HepG2 (cell line): ENCODE measurements around the gene GBE1. TPM values are rescaled to one million over a fixed set of nuclear protein-coding genes. Genes with fewer than 3 reads are reported as not detected.

Experiments used
- ATAC-seq: fragments of 200-7000 bp; cut with Tn5 transposase; 3 replicates; pipeline ENCODE4 v1.9.1; 2020; ENCODE audit warnings: mild to moderate bottlenecking, moderate library complexity
- BruUV-seq: library from RNA; stranded (reverse); fragments of 400-500 nt; replicated peaks from 2 replicates; lab custom pipeline; 2021; lab: Mats Ljungman, UMichigan
- CTCF ChIA-PET: fragments of 300-600 bp; formaldehyde crosslinking; extraction: SDS; loops from one replicate; lab custom pipeline; 2021; ENCODE audit warnings: low total read pairs, inconsistent platforms, low intra/inter-chr PET ratio; lab: Yijun Ruan, JAX
- POLR2A ChIA-PET: fragments of 350-600 bp; sonication (Branson Sonifier 250); formaldehyde crosslinking; loops from one replicate; lab custom pipeline; 2020; ENCODE audit warnings: antibody characterized with exemption, inconsistent platforms; lab: Yijun Ruan, JAX
- DNase-seq: peaks from one replicate; pipeline ENCODE4 v3.0.0-alpha.2; 2015; ENCODE audit warnings: low spot score
- FAIRE-seq: peaks from 3 replicates; lab custom pipeline; 2011; peaks lifted over from hg19 to GRCh38; lab: Jason Lieb, UNC
- H2AFZ ChIP-seq: one replicate; pipeline ENCODE4 v1.6.1; 2011; ENCODE audit warnings: low read length, inconsistent platforms
- H3K27ac ChIP-seq: fragments of 300-600 bp; 3 replicates; pipeline ENCODE4 v1.8.0; 2011; ENCODE audit warnings: mixed run types, mild to moderate bottlenecking, mixed read lengths, low read length, inconsistent platforms; ENCODE audit not compliant: insufficient read depth; ENCODE audit errors: extremely low read length
- H3K27me3 ChIP-seq, 2 experiments: fragments of 200-600 bp in 1 of 2; 2 replicates in 1 of 2; 3 replicates in 1 of 2; pipeline versions ENCODE4 v1.6.0 to v1.8.0; 2011; ENCODE audit warnings: low read length in 2 of 2, mild to moderate bottlenecking in 2 of 2, moderate library complexity in 2 of 2, inconsistent platforms in 1 of 2; ENCODE audit not compliant: insufficient read depth in 2 of 2, control insufficient read depth in 1 of 2
- H3K36me3 ChIP-seq, 2 experiments: fragments of 200-600 bp in 1 of 2; replicated peaks in 1 of 2; 2 replicates in 1 of 2; 3 replicates in 1 of 2; pipeline versions ENCODE4 v1.5.1 to v1.8.0; 2011; ENCODE audit warnings: low read length in 2 of 2, inconsistent platforms in 1 of 2; ENCODE audit not compliant: insufficient read depth in 2 of 2, control insufficient read depth in 1 of 2
- H3K4me1 ChIP-seq: 2 replicates; pipeline ENCODE4 v1.5.1; 2012; ENCODE audit warnings: low read length, inconsistent platforms; ENCODE audit not compliant: insufficient read depth
- H3K4me2 ChIP-seq: 2 replicates; pipeline ENCODE4 v1.6.0; 2011; ENCODE audit warnings: low read depth, low read length, inconsistent platforms
- H3K4me3 ChIP-seq, 3 experiments: fragments of 200-600 bp in 1 of 3; sonication (generic), shearing (Covaris generic) in 1 of 3; replicated peaks in 1 of 3; 2 replicates each; pipeline ENCODE4 v1.5.1; 2011 to 2016; ENCODE audit warnings: low read length in 3 of 3, inconsistent platforms in 2 of 3, low read depth in 2 of 3, mild to moderate bottlenecking in 2 of 3, control low read depth in 1 of 3, mixed read lengths in 1 of 3; ENCODE audit not compliant: insufficient read depth in 1 of 3
- H3K79me2 ChIP-seq: one replicate; pipeline ENCODE4 v1.6.1; 2011; ENCODE audit warnings: low read length, inconsistent platforms; ENCODE audit not compliant: insufficient read depth
- H3K9ac ChIP-seq: 2 replicates; pipeline ENCODE4 v1.6.0; 2011; ENCODE audit warnings: mild to moderate bottlenecking, low read depth, low read length, inconsistent platforms; ENCODE audit not compliant: insufficient read depth
- H3K9me3 ChIP-seq: 2 replicates; pipeline ENCODE4 v1.5.1; 2012; ENCODE audit warnings: mild to moderate bottlenecking, low read length
- H4K20me1 ChIP-seq: 2 replicates; pipeline ENCODE4 v1.6.0; 2011; ENCODE audit warnings: inconsistent platforms, mild to moderate bottlenecking, low read length, moderate library complexity; ENCODE audit not compliant: insufficient read depth
- EEA1 ChIP-seq: sonication (generic); formaldehyde crosslinking; IDR thresholded peaks from 2 replicates; pipeline ENCODE4 v1.5.1; 2020; ENCODE audit warnings: mild to moderate bottlenecking, missing genetic modification reagents, borderline replicate concordance
- JUN ChIP-seq: sonication (generic); formaldehyde crosslinking; IDR thresholded peaks from 2 replicates; pipeline ENCODE4 v1.4.0; 2020; ENCODE audit warnings: mild to moderate bottlenecking, missing genetic modification reagents
- NR2F1 ChIP-seq, 2 experiments: fragments of 450-650 bp in 1 of 2; formaldehyde crosslinking in 1 of 2; IDR thresholded peaks; 2 replicates each; pipeline versions ENCODE4 v1.5.0 to v1.6.1; 2016 to 2020; ENCODE audit warnings: mild to moderate bottlenecking in 1 of 2, missing compliant biosample characterization in 1 of 2, missing genetic modification reagents in 1 of 2, moderate library complexity in 1 of 2
- PPARG ChIP-seq: conservative IDR thresholded peaks from 2 replicates; pipeline ENCODE4 v1.6.1; 2016; ENCODE audit warnings: missing biosample characterization, missing genetic modification reagents
- RARG ChIP-seq: sonication (generic); formaldehyde crosslinking; IDR thresholded peaks from 2 replicates; pipeline ENCODE4 v1.4.0; 2020; ENCODE audit warnings: low read depth, mild to moderate bottlenecking, missing genetic modification reagents
- SCMH1 ChIP-seq: sonication (generic); formaldehyde crosslinking; IDR thresholded peaks from 2 replicates; pipeline ENCODE4 v1.9.0; 2021; ENCODE audit warnings: missing genetic modification reagents, mild to moderate bottlenecking, borderline replicate concordance
- ZNF318 ChIP-seq: sonication (generic); formaldehyde crosslinking; IDR thresholded peaks from 2 replicates; pipeline ENCODE4 v1.4.0; 2020; ENCODE audit warnings: mild to moderate bottlenecking, missing genetic modification reagents
- ZNF749 ChIP-seq: sonication (generic); formaldehyde crosslinking; IDR thresholded peaks from 2 replicates; pipeline ENCODE4 v1.8.0; 2022; ENCODE audit warnings: mild to moderate bottlenecking, missing genetic modification reagents, moderate library complexity, borderline replicate concordance
- ZNF772 ChIP-seq: sonication (generic); formaldehyde crosslinking; IDR thresholded peaks from 2 replicates; pipeline ENCODE4 v1.5.0; 2020; ENCODE audit warnings: mild to moderate bottlenecking, missing genetic modification reagents
- WGBS: methylation state at CpG from one replicate; pipeline ENCODE4 v1.1.6; 2017; ENCODE audit warnings: low lambda C conversion rate; 5-methylcytosine and 5-hydroxymethylcytosine counted together
- in situ Hi-C: cut with HindIII; loops from 2 replicates; pipeline ENCODE4 v1.10.0; 2017; ENCODE audit warnings: low pct_unique_long_range_greater_than_20kb; ENCODE audit not compliant: extremely low pct_ligation_motif_present
- intact Hi-C: fragments of 100-400 bp; cut with micrococcal nuclease; formaldehyde crosslinking; loops from one replicate; pipeline ENCODE4 v1.10.0; 2022; ENCODE audit not compliant: unreplicated experiment
- polyA plus RNA-seq, 8 experiments: library from polyadenylated mRNA; depleted of rRNA in 3 of 8; stranded (reverse) in 7 of 8; unstranded in 1 of 8; fragments of >200 nt; fragmentation: Illumina TruSeq in 4 of 8; extraction: Trizol in 4 of 8; gene quantifications; 2 replicates each; pipeline versions ENCODE4 v1.2.1 to v1.2.3, GENCODE V29; 2011 to 2016; ENCODE audit warnings: low read depth in 4 of 8, missing spikeins in 1 of 8, mixed read lengths in 1 of 8; ENCODE audit not compliant: insufficient read depth in 1 of 8
- total RNA-seq, 5 experiments: library from RNA; depleted of rRNA; stranded (reverse); fragments of >200 nt; fragmentation: Illumina TruSeq; extraction: Trizol; gene quantifications; 2 replicates each; pipeline ENCODE4 v1.2.3, GENCODE V29; 2016; ENCODE audit warnings: low read depth in 1 of 5
- TF ChIP-seq, protein P1 (sequence below): IDR thresholded peaks from 2 replicates; pipeline ENCODE4 v1.6.1; 2016
- TF ChIP-seq, protein P2 (sequence below): sonication (generic); formaldehyde crosslinking; IDR thresholded peaks from 2 replicates; pipeline ENCODE4 v1.4.0; 2020; ENCODE audit warnings: missing genetic modification reagents

GBE1 gene
- total and polyA plus RNA-seq, 2 of the 13 experiments (the other 11 are each of a cell fraction or from before 2014, with no cell fraction given): 22.9 to 36.1 TPM

- DNase-seq (no peak), ATAC-seq (no peak), FAIRE-seq (no peak)
- H3K36me3 ChIP-seq: peaks cover 0 to under 1% of the 10 kb centered on the region in 2 experiments; a peak in 2 of 5 replicates
- H3K4me3 ChIP-seq: no peak overlapping the region
- in situ Hi-C loops (no loop called here), intact Hi-C loops (no loop called here)
- 95% methylated on average over 5 of the region's 5 CpGs for WGBS
- no peak overlapping the region for H2AFZ ChIP-seq
- no peaks in the 10 kb centered on the region for H3K9me3 ChIP-seq
- no peaks in the 10 kb centered on the region for H3K79me2 ChIP-seq
- H3K27me3 ChIP-seq: no peaks in the 10 kb centered on the region
- no peak overlapping the region for H3K27ac ChIP-seq
- H3K9ac ChIP-seq: no peak overlapping the region
- CTCF ChIA-PET: no interaction called here
- no TSS peak for BruUV-seq
- POLR2A ChIA-PET: no interaction called here
- no peaks in the 10 kb centered on the region for H3K4me1 ChIP-seq
- H4K20me1 ChIP-seq: no peaks in the 10 kb centered on the region
- no peak overlapping the region for H3K4me2 ChIP-seq
- TF ChIP-seq NR2F1 (CRISPR knock-in tag; IDR thresholded peaks at IDR 0.05) (no peak), PPARG (no peak), ZNF749 (CRISPR knock-in tag) (no peak), ZNF772 (no peak), SCMH1 (no peak), JUN (CRISPR knock-in tag) (no peak), ZNF318 (CRISPR knock-in tag) (no peak), RARG (no peak), EEA1 (CRISPR knock-in tag) (no peak)
- TF ChIP-seq, protein P1, sequence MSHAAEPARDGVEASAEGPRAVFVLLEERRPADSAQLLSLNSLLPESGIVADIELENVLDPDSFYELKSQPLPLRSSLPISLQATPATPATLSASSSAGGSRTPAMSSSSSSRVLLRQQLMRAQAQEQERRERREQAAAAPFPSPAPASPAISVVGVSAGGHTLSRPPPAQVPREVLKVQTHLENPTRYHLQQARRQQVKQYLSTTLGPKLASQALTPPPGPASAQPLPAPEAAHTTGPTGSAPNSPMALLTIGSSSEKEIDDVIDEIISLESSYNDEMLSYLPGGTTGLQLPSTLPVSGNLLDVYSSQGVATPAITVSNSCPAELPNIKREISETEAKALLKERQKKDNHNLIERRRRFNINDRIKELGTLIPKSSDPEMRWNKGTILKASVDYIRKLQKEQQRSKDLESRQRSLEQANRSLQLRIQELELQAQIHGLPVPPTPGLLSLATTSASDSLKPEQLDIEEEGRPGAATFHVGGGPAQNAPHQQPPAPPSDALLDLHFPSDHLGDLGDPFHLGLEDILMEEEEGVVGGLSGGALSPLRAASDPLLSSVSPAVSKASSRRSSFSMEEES (CRISPR knock-in tag): no peak
- TF ChIP-seq, protein P2, sequence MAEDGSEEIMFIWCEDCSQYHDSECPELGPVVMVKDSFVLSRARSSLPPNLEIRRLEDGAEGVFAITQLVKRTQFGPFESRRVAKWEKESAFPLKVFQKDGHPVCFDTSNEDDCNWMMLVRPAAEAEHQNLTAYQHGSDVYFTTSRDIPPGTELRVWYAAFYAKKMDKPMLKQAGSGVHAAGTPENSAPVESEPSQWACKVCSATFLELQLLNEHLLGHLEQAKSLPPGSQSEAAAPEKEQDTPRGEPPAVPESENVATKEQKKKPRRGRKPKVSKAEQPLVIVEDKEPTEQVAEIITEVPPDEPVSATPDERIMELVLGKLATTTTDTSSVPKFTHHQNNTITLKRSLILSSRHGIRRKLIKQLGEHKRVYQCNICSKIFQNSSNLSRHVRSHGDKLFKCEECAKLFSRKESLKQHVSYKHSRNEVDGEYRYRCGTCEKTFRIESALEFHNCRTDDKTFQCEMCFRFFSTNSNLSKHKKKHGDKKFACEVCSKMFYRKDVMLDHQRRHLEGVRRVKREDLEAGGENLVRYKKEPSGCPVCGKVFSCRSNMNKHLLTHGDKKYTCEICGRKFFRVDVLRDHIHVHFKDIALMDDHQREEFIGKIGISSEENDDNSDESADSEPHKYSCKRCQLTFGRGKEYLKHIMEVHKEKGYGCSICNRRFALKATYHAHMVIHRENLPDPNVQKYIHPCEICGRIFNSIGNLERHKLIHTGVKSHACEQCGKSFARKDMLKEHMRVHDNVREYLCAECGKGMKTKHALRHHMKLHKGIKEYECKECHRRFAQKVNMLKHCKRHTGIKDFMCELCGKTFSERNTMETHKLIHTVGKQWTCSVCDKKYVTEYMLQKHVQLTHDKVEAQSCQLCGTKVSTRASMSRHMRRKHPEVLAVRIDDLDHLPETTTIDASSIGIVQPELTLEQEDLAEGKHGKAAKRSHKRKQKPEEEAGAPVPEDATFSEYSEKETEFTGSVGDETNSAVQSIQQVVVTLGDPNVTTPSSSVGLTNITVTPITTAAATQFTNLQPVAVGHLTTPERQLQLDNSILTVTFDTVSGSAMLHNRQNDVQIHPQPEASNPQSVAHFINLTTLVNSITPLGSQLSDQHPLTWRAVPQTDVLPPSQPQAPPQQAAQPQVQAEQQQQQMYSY: no peak
Measured at GRCh38 chr3:81694662-81695061, 66.8 kb downstream of the GBE1 start.
